HEK293 (cell line): ENCODE measurements around the gene TMEM51.

Experiments used
- BCL11A ChIP-seq: fragments of 450-650 bp; formaldehyde crosslinking; IDR thresholded peaks from 2 replicates; pipeline ENCODE4 v1.5.1; 2016; ENCODE audit warnings: low read depth, missing biosample characterization, missing genetic modification characterization
- MEIS1 ChIP-seq: sonication (generic); formaldehyde crosslinking; IDR thresholded peaks from 2 replicates; pipeline ENCODE4 v1.8.1; 2022; ENCODE audit warnings: missing genetic modification reagents, mild to moderate bottlenecking, borderline replicate concordance
- SP7 ChIP-seq: fragments of 450-650 bp; formaldehyde crosslinking; IDR thresholded peaks from 2 replicates; pipeline ENCODE4 v1.5.1; 2016; ENCODE audit warnings: missing biosample characterization, missing genetic modification characterization
- YY1 ChIP-seq: fragments of 450-650 bp; formaldehyde crosslinking; IDR thresholded peaks from 2 replicates; pipeline ENCODE4 v1.5.1; 2018; ENCODE audit warnings: missing biosample characterization, missing genetic modification characterization
- ZBTB17 ChIP-seq: fragments of 450-650 bp; formaldehyde crosslinking; IDR thresholded peaks from 2 replicates; pipeline ENCODE4 v1.5.1; 2016; ENCODE audit warnings: missing biosample characterization, missing genetic modification characterization
- ZBTB8A ChIP-seq: fragments of 450-650 bp; formaldehyde crosslinking; IDR thresholded peaks from 2 replicates; pipeline ENCODE4 v1.5.1; 2016; ENCODE audit warnings: missing biosample characterization, missing genetic modification characterization
- ZNF394 ChIP-seq: fragments of 450-650 bp; formaldehyde crosslinking; IDR thresholded peaks from 2 replicates; pipeline ENCODE4 v1.5.1; 2016; ENCODE audit warnings: missing biosample characterization, missing genetic modification characterization, mild to moderate bottlenecking, moderate library complexity, borderline replicate concordance
- ZNF600 ChIP-seq: fragments of 450-650 bp; formaldehyde crosslinking; IDR thresholded peaks from 2 replicates; pipeline ENCODE4 v1.5.1; 2016; ENCODE audit warnings: missing biosample characterization, missing genetic modification characterization
- TF ChIP-seq, protein P1 (sequence below): fragments of 450-650 bp; formaldehyde crosslinking; IDR thresholded peaks from 2 replicates; pipeline ENCODE4 v1.5.1; 2016; ENCODE audit warnings: missing biosample characterization, missing genetic modification characterization
- TF ChIP-seq, protein P2 (sequence below): fragments of 450-650 bp; IDR thresholded peaks from 2 replicates; pipeline ENCODE4 v1.5.1; 2018; ENCODE audit warnings: missing biosample characterization, missing genetic modification characterization
- TF ChIP-seq, protein P3 (sequence below): fragments of 450-650 bp; formaldehyde crosslinking; IDR thresholded peaks from 2 replicates; pipeline ENCODE4 v1.5.1; 2016; ENCODE audit warnings: missing biosample characterization, missing genetic modification characterization

DNA sequence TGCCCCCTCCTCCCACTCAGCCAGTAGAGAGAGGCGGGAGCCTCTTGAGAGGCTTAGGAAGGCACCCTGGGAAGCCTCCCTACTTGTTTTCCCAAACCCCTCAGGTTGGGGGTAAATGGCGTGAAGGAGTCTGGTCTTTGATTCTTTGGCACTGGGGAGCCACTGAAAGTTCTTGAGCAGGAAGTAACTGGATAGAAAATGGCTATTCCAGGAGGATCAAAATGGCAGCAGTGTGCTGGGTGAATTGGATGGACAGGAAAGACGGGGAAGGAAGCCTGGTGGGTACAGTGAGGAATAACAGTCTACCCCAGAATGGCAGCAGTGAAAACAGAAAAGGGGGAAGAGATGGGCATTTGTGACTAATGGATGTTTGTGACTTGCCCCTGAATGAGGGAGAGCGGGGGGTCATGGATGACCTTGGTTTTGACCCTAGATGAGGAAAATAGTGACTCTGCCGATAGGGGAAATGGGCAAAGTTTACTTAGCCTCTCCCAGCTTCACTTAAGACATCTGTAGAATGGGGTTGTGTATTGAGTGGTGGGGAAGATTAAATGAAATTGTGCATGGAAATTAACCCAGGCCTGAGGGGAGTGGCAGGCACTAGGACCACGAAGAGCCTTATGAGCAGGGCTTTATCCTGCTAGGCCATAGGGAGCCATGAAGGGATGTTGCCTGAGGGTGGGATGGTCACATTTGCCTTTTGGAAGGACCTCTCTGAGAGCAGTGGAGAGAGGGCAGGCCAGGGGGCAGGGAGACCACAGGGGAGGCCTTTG, 32.7 kb downstream of the TMEM51 start:
- TF ChIP-seq BCL11A (no peak), SP7 (tag by site-specific recombination) (no peak), ZNF394 (tag by site-specific recombination) (no peak), YY1 (tag by site-specific recombination) (no peak), ZBTB17 (tag by site-specific recombination) (no peak), MEIS1 (CRISPR knock-in tag) (no peak), ZNF600 (tag by site-specific recombination) (no peak), ZBTB8A (tag by site-specific recombination) (no peak)
- TF ChIP-seq, protein P1, sequence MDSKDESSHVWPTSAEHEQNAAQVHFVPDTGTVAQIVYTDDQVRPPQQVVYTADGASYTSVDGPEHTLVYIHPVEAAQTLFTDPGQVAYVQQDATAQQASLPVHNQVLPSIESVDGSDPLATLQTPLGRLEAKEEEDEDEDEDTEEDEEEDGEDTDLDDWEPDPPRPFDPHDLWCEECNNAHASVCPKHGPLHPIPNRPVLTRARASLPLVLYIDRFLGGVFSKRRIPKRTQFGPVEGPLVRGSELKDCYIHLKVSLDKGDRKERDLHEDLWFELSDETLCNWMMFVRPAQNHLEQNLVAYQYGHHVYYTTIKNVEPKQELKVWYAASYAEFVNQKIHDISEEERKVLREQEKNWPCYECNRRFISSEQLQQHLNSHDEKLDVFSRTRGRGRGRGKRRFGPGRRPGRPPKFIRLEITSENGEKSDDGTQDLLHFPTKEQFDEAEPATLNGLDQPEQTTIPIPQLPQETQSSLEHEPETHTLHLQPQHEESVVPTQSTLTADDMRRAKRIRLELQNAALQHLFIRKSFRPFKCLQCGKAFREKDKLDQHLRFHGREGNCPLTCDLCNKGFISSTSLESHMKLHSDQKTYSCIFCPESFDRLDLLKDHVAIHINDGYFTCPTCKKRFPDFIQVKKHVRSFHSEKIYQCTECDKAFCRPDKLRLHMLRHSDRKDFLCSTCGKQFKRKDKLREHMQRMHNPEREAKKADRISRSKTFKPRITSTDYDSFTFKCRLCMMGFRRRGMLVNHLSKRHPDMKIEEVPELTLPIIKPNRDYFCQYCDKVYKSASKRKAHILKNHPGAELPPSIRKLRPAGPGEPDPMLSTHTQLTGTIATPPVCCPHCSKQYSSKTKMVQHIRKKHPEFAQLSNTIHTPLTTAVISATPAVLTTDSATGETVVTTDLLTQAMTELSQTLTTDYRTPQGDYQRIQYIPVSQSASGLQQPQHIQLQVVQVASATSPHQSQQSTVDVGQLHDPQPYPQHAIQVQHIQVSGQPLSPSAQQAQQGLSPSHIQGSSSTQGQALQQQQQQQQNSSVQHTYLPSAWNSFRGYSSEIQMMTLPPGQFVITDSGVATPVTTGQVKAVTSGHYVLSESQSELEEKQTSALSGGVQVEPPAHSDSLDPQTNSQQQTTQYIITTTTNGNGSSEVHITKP (tag by site-specific recombination): no peak
- TF ChIP-seq, protein P2, sequence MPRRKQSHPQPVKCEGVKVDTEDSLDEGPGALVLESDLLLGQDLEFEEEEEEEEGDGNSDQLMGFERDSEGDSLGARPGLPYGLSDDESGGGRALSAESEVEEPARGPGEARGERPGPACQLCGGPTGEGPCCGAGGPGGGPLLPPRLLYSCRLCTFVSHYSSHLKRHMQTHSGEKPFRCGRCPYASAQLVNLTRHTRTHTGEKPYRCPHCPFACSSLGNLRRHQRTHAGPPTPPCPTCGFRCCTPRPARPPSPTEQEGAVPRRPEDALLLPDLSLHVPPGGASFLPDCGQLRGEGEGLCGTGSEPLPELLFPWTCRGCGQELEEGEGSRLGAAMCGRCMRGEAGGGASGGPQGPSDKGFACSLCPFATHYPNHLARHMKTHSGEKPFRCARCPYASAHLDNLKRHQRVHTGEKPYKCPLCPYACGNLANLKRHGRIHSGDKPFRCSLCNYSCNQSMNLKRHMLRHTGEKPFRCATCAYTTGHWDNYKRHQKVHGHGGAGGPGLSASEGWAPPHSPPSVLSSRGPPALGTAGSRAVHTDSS (tag by site-specific recombination): no peak
- TF ChIP-seq, protein P3, sequence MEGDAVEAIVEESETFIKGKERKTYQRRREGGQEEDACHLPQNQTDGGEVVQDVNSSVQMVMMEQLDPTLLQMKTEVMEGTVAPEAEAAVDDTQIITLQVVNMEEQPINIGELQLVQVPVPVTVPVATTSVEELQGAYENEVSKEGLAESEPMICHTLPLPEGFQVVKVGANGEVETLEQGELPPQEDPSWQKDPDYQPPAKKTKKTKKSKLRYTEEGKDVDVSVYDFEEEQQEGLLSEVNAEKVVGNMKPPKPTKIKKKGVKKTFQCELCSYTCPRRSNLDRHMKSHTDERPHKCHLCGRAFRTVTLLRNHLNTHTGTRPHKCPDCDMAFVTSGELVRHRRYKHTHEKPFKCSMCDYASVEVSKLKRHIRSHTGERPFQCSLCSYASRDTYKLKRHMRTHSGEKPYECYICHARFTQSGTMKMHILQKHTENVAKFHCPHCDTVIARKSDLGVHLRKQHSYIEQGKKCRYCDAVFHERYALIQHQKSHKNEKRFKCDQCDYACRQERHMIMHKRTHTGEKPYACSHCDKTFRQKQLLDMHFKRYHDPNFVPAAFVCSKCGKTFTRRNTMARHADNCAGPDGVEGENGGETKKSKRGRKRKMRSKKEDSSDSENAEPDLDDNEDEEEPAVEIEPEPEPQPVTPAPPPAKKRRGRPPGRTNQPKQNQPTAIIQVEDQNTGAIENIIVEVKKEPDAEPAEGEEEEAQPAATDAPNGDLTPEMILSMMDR: no peak
